GM18867 (cell line): ENCODE measurements around the gene NUMA1.

ENCODE experiments used
- ATAC-seq: cut with Tn5 transposase; IDR thresholded peaks from one replicate; pipeline ENCODE4 v1.9.1; 2021; ENCODE audit warnings: mild to moderate bottlenecking, moderate library complexity; ENCODE audit not compliant: unreplicated experiment

Gene NUMA1

DNA sequence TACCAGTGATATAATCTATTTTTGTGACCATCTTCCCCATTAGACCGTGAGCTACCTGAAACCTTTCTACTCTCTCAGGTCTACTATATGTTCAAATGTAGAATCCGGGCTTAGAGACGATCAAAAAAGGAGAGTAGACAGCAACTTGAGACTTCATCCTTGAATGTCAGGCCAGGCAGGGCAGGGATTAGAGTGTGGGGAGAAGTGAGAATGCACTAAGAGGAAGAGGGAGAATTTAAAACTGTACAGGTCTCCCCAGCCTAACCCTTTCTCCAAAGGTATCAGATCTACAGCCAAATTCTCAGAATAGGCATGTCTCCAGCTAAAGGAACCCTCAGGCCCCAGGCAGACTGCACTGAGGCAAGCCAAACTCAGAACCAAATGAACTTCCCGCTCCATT, 21.8 kb upstream of the NUMA1 start:
- no peak for ATAC-seq

DNA sequence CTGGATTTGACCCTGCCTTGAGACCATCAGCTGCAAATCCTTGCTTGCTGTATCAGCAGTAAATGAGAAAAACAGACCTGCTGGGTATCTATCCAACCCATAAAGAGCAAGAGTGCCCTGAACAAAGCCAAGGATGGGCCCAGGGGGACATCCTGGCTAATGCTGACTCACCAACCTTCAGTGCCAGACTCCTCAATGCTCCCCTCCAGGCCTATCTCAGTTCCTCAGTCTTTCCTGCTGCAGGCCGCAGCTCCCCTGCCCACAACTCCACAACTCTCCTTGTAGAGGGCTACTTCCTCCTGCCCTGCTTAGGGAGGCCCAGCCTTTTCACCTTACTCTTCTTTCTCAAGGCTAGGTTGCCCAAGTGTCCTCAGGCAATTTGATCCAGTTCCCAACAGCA, 20.1 kb upstream of the NUMA1 start:
- ATAC-seq: no peak

DNA sequence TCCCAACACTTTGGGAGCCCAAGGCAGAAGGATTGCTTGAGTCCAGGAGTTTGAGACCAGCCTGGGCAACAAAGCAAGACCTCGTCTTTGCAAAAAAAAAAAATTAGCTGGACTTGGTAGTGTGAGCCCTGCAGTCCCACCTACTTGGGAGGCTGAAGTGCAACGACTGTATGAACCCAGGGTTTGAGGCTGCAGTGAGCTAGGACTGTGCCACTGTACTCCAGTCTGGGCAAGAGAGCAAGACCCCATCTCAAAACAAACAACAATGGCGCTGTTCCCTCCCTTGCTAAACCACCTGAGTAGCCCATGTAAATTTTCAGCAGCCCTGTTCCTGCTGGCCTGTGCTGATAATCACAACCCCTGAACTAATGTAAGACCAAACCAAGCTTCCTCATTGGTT, 19.7 kb upstream of the NUMA1 start:
- ATAC-seq: no peak

- no peak for ATAC-seq
These were observed 18.4 kb upstream of the NUMA1 start for GRCh38 chr11:72098741-72099140.

- ATAC-seq: no peak
These were observed 10.9 kb upstream of the NUMA1 start for GRCh38 chr11:72091292-72091691.

- ATAC-seq: no peak
These were observed 7.9 kb upstream of the NUMA1 start for GRCh38 chr11:72088076-72088808.

GRCh38 chr11:72085621-72086351, 5.4 kb upstream of the NUMA1 start:
- ATAC-seq: no peak

DNA sequence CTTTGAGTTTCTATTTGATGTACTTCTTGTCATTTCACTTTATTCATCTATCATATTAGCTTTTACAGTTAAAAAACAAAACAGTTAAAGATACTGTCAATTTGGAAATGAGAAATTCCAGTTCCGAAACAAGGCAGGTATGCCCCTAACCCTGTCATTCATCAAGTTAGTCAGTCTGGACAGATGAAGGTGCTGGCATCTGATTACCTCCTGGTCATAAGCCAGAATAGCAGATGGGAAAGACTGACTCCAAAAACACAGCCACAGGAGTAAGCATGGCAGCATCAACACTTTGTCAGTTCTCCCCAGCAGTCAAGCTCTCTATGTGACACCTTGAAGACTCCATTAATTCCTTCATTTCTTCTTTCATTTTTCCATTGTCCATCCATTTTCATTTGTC, 4.6 kb upstream of the NUMA1 start:
- no peak for ATAC-seq

GRCh38 chr11:72084076-72084475, 3.7 kb upstream of the NUMA1 start:
- ATAC-seq: no peak

GRCh38 chr11:72083414-72083813, 3.1 kb upstream of the NUMA1 start:
- no peak for ATAC-seq

GRCh38 chr11:72081821-72082453, 1.6 kb upstream of the NUMA1 start:
- ATAC-seq: no peak

DNA sequence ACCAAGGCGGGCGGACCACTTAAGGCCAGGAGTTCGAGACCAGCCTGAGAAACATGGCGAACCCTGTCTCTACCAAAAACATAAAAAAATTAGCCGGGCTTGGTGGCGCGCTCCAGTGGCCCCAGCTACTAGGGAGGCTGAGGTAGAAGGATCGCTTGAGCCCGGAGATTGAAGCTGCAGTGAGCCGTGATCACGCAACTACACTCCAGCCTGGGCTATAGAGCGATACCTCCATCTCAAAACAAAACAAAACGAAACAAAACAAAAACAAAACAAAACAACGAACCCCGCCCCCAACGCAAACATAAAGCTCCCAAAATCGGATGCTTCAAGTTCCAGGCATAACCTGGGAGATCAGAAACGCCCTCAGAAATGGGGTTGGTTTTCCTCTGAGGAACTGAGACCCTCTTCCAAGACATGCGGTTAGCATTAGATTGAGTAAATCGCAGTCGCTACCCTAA, 872 bp upstream of the NUMA1 start:
- ATAC-seq: no peak

- no peak for ATAC-seq
These were observed 470 bp downstream of the NUMA1 start for GRCh38 chr11:72079819-72080325.

GRCh38 chr11:72078477-72078876, 1.9 kb downstream of the NUMA1 start:
- ATAC-seq: no peak

DNA sequence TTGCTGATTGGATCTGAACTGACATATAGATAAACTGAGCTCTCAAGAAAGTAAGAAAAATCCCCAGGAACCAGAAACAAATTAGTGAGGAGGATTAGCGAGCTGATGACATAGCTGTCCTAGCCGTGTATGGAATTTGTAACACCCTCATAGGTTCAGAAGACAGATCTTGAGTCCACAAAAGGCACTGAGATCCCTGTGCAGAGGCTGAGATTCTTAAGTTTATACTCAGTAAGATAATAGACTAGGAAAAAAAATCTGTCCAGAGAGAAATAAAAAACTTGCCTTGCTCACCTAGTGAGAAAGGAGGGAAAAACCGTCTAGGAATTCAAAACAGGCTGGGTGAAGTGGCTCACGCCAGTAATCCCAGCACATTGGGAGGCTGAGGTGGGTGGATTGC, 4.6 kb downstream of the NUMA1 start:
- ATAC-seq: no peak

DNA sequence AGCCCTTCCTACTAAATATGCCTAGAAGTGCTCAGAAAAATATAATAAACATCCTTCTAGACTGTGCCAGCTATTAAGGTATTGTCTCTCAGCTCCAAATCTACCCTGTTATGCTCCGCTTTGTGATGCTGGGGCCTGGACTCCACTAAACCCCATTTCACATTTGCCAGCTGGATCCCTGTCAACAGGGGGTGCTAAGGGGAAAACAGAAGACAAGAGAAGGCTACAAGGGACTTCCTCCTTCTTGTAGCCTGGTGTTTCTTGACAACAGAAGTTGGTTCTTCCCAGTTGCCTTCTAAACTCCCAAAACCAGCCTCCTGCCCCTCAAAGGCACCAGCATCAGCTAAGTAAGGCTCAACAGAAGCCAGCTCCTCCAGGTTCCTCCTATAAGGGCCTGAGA, 5.2 kb downstream of the NUMA1 start:
- no peak for ATAC-seq

DNA sequence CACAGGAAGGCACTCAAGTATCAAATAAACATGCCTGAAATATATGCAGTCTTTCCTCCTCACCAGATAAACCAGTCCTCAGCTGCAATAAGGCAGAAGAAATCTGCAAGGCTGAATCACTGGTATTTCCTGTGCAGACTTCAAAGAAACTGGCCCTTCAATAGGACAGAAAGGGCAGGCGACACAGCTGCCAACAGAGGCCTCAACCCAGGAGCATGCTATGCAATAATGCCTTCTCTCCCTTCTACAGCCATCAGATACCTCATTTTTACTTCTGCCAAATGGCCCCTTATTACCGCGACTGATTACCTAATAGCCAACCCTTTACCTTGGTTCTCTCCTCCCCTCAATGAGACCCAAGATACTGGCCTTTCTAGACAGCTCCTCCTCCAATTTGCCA, 8.0 kb downstream of the NUMA1 start:
- ATAC-seq: no peak

DNA sequence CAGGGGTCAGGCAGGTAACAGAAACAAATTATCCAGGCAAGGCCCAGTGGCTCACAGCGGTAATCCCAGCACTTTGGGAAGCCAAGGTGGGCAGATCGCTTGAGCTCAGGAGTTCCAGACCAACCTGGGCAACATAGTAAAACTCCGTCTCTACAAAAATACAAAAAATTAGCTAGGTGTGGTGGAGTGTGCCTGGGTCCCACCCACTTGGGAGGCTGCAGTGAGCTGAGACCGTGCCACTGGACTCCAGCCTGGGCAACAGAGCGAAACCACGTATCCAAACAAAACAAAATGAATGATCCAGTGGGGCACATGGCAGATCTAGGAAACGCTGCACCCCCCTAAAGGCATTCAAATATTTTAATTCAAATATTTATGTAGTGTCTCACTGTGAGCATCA, 9.9 kb downstream of the NUMA1 start:
- ATAC-seq: no peak

DNA sequence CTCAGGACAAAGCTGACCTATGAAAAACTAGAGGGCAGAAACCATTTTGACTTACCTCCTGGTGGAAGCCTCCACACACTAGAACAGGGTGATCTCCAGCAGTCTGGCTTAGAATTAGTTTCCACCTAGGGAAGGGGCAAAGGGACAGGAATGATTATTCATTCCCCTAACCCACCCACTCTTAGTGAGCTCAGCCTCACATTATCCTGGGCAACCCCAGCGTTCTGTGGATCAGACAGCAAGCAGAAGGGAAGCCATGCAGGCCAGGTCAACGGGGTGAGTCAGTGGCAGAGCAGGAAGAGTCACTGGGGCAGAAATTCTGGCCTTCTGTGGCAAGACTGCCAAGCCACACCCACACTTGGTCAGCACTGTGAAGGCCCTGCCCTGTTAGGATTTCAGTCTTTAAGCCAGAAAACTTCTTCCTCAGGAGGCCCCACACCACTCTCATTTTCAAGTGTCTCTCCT, 10.5 kb downstream of the NUMA1 start:
- peak; percentile 74 for ATAC-seq

DNA sequence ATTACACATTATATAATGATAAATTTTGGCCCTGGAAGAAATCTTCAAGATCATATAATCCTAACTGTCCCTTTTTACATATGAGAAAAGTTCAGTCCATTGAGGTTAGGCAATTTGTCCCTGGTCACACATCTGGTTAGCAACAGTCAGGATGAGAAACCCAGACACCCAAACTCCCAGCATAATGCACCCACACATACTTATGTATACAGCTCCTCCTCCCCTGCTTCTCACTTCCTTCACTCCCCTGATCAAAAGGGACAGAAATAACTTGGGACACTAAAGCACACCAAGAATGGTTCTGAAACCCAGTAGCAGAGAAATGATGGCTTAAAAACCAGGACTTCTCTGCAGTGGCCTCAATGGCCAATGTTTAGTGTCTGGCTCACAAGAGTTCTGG, 11.1 kb downstream of the NUMA1 start:
- no peak for ATAC-seq

DNA sequence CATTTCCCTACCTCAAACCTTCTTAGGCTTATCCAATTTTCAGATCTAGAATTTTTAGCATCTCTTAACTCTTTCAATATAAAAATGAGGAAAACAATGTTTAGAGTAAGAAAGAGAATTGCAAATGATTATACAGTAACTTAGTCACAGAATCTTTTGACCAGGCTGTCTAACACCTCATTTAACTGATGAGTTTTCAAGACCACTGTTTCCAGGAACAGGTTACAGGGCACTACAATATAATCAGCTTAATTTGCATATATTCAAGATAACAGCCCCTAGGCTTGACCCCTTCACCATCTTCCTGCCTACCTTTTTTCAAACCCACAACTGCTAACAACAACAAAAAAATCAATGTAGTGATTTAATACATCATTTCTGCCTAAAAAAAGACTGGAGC, 12.7 kb downstream of the NUMA1 start:
- ATAC-seq: no peak

GRCh38 chr11:72067266-72067665, 13.1 kb downstream of the NUMA1 start:
- no peak for ATAC-seq
